MCF 10A (cell line): ENCODE data around the gene MAP3K2. TPM values are rescaled to one million over a fixed set of nuclear protein-coding genes. Genes with fewer than 3 reads are reported as not detected.

Experiments
- BruUV-seq: library from RNA; stranded (reverse); fragments of 400-500 nt; replicated peaks from 2 replicates; lab custom pipeline; 2021; lab: Mats Ljungman, UMichigan
- CTCF ChIA-PET: fragments of 300-600 bp; sonication (Branson Sonifier 250); formaldehyde crosslinking; extraction: SDS; loops from one replicate; lab custom pipeline; 2021; ENCODE audit warnings: antibody characterized with exemption, inconsistent platforms; lab: Yijun Ruan, JAX
- POLR2A ChIA-PET: fragments of 300-600, 350-650 bp; sonication (Branson Sonifier 250); formaldehyde crosslinking; extraction: SDS; loops from one replicate; lab custom pipeline; 2020; ENCODE audit warnings: antibody characterized with exemption, inconsistent platforms; lab: Yijun Ruan, JAX
- DNase-seq: peaks from one replicate; pipeline ENCODE4 v3.0.0-alpha.2; 2018; ENCODE audit not compliant: unreplicated experiment
- H3K27ac Mint-ChIP-seq: one replicate; pipeline ENCODE4 v1.8.0; 2022; ENCODE audit warnings: mild to moderate bottlenecking, low read depth, mixed read lengths; ENCODE audit not compliant: unreplicated experiment
- H3K27me3 Mint-ChIP-seq: one replicate; pipeline ENCODE4 v1.8.0; 2022; ENCODE audit warnings: mixed read lengths; ENCODE audit not compliant: insufficient read depth, unreplicated experiment
- H3K36me3 Mint-ChIP-seq: one replicate; pipeline ENCODE4 v1.8.0; 2022; ENCODE audit warnings: mild to moderate bottlenecking, moderate library complexity, mixed read lengths; ENCODE audit not compliant: insufficient read depth, unreplicated experiment
- H3K4me1 Mint-ChIP-seq: one replicate; pipeline ENCODE4 v1.8.0; 2022; ENCODE audit warnings: mixed read lengths; ENCODE audit not compliant: insufficient read depth, unreplicated experiment
- H3K4me3 Mint-ChIP-seq: one replicate; pipeline ENCODE4 v1.8.0; 2022; ENCODE audit warnings: mild to moderate bottlenecking, moderate library complexity, mixed read lengths; ENCODE audit not compliant: unreplicated experiment
- H3K9me3 Mint-ChIP-seq: one replicate; pipeline ENCODE4 v1.8.0; 2022; ENCODE audit warnings: mixed read lengths; ENCODE audit not compliant: unreplicated experiment
- intact Hi-C: fragments of 100-400 bp; cut with micrococcal nuclease; formaldehyde crosslinking; loops from 2 replicates; pipeline ENCODE4 v1.14.1; 2022
- total RNA-seq: library from RNA; stranded (reverse); gene quantifications from 2 replicates; pipeline ENCODE4 v1.2.3, GENCODE V29; 2022
- TF ChIP-seq, protein P1 (sequence below): fragments of 200-600 bp; IDR thresholded peaks from one replicate; pipeline ENCODE4 v1.8.0; 2022; ENCODE audit warnings: antibody characterized with exemption, mild to moderate bottlenecking; ENCODE audit not compliant: unreplicated experiment

The MAP3K2 gene
- total RNA-seq, 1 experiment from 2014 or later, result 62.9 TPM

DNA sequence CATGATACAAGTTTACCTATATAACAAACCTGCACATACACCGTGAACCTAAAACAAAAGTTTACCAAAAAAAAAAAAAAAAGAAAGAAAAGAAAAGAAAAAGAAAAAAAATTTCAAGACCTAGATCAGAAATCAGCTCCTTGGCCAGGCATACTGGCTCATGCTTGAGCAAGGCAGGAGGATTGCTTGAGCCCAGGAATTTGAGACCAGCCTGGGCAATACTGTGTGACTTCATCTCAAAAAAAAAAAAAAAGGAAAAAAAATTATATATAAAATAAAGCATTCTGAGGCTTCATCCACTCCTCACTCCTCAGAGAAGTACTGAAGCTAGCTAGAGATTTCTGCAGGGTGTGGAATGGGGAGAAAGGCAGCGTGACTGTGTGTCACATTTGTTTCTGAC is 18.7 kb upstream of the MAP3K2 start:
- ChIA-PET POLR2A (interaction anchor here (1.0 kb wide), 1 partner anchor 20 kb away, joined by 3 read pairs; no protein-coding TSS in a partner anchor), CTCF (interaction anchor here (0.6 to 0.7 kb wide), 4 partner anchors 9 to 122 kb away, joined by 3 to 4 read pairs (median 3); no protein-coding TSS in a partner anchor)
- no TSS peak for BruUV-seq
- Mint-ChIP-seq H3K27ac (no peak overlapping the region), H3K36me3 (no peaks in the 10 kb centered on the region), H3K27me3 (no peaks in the 10 kb centered on the region), H3K4me1 (peaks cover 27% of the 10 kb centered on the region), H3K9me3 (no peaks in the 10 kb centered on the region), H3K4me3 (no peak overlapping the region)
- intact Hi-C loops, result no loop called here
- TF ChIP-seq, protein P1, sequence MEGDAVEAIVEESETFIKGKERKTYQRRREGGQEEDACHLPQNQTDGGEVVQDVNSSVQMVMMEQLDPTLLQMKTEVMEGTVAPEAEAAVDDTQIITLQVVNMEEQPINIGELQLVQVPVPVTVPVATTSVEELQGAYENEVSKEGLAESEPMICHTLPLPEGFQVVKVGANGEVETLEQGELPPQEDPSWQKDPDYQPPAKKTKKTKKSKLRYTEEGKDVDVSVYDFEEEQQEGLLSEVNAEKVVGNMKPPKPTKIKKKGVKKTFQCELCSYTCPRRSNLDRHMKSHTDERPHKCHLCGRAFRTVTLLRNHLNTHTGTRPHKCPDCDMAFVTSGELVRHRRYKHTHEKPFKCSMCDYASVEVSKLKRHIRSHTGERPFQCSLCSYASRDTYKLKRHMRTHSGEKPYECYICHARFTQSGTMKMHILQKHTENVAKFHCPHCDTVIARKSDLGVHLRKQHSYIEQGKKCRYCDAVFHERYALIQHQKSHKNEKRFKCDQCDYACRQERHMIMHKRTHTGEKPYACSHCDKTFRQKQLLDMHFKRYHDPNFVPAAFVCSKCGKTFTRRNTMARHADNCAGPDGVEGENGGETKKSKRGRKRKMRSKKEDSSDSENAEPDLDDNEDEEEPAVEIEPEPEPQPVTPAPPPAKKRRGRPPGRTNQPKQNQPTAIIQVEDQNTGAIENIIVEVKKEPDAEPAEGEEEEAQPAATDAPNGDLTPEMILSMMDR, result no peak
- DNase-seq, result no peak

DNA sequence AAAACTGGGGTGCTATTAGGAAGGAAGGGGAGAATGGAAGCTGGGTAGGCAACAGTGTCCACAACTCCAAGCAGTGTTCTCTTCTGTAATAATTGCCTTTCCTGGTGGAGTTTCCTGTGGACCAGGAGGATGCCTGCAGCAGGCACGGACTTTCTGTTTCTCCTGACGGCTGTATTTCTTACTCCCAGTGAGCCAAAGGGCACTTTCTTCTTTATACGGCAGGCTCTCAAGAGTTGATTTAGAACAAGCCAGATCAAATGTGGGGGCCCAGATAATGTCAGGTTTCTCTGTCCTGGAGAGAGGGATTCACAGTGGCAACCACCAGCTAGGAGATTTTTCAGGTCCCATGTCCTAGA is 17.5 kb upstream of the MAP3K2 start:
- no peak overlapping the region for H3K27ac Mint-ChIP-seq
- CTCF ChIA-PET, result interaction anchor here (1.1 kb wide), 1 partner anchor 8 kb away, joined by 4 read pairs; no protein-coding TSS in a partner anchor

DNA sequence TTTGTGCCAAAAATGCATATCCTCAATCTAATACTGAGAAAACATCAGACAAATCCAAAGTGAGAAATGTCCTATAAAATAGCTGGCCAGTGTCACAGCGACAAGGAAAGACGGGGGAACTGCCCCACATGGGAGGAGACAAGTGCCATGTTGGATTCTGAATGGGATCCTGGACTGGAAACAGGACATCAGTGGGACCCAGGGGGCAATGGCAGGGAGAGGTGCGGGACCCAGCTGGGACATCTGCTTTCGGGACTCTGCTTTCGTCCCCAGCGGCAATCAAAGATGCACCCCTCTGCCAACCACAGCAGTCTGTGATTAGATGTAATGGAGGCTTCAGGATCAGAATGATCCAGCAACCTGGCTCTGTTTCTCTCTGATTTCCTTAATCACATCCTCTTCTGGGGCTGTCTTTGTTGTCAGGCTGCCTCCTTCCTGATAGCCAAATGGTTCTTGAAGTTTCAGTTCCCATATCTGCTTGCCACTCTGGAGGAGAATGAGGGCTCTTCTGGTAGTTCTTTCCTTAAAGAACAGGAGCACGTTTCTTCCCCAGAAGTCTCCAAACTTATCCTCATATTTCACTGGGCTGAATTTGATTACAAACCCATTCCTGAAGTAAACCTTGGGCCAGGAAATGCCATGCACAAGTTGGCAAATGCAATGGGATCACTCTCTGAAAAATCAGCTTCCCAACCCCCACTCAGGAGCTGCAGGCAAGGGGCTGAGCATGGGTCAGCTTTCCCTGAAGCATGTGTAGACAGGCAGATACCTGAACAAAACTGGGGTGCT is 16.9 kb upstream of the MAP3K2 start:
- Mint-ChIP-seq H3K36me3 (no peaks in the 10 kb centered on the region), H3K4me3 (no peak overlapping the region), H3K9me3 (no peaks in the 10 kb centered on the region), H3K27me3 (no peaks in the 10 kb centered on the region), H3K27ac (no peak overlapping the region), H3K4me1 (peaks cover 32% of the 10 kb centered on the region)
- POLR2A ChIA-PET, result interaction anchor here (0.8 to 7.0 kb wide), 3 partner anchors 9 to 16 kb away, joined by 3 to 57 read pairs (median 3); no protein-coding TSS in a partner anchor
- intact Hi-C loops, result no loop called here
- no peak for DNase-seq
- no TSS peak for BruUV-seq
- TF ChIP-seq, protein P1, result no peak
- CTCF ChIA-PET, result interaction anchor here (1.0 to 1.1 kb wide), 2 partner anchors 9 to 207 kb away, joined by 3 to 4 read pairs; no protein-coding TSS in a partner anchor

More for the DNA sequence above, 17.5 kb upstream of the MAP3K2 start:
- TF ChIP-seq, protein P1, result no peak
- no TSS peak for BruUV-seq
- Mint-ChIP-seq H3K4me3 (no peak overlapping the region), H3K36me3 (no peaks in the 10 kb centered on the region), H3K9me3 (no peaks in the 10 kb centered on the region), H3K4me1 (peaks cover 32% of the 10 kb centered on the region), H3K27me3 (no peaks in the 10 kb centered on the region)
- no peak for DNase-seq
- POLR2A ChIA-PET, result interaction anchor here (0.8 to 7.0 kb wide), 2 partner anchors 8 to 15 kb away, joined by 3 to 57 read pairs; no protein-coding TSS in a partner anchor
- intact Hi-C loops, result no loop called here

DNA sequence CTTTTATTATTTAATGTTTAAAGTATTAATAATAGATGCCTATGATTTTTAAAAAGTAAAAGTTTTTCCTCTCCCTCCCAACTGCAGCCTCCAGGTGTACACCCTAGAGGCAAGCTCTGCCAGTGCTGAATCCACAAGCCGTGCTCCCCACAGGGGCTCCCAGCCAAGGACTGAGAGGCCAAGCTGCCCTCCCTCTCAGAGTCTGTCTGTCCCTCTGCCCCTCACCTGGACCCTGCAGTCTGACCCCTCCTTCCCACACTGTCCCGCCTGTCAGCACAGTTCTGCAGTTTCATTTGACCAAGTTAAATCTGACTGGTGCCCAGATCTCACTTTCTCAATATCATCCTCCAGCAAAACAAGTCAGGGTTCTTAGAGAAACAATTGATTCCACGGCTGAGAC is 15.7 kb upstream of the MAP3K2 start:
- Mint-ChIP-seq H3K9me3 (no peaks in the 10 kb centered on the region), H3K27ac (no peak overlapping the region), H3K4me1 (peaks cover 41% of the 10 kb centered on the region), H3K4me3 (no peak overlapping the region), H3K36me3 (peaks cover 1% of the 10 kb centered on the region), H3K27me3 (no peaks in the 10 kb centered on the region)
- intact Hi-C loops, result no loop called here
- DNase-seq, result no peak
- ChIA-PET CTCF (interaction anchor here (1.0 kb wide), 1 partner anchor 206 kb away, joined by 3 read pairs; no protein-coding TSS in a partner anchor), POLR2A (interaction anchor here (0.7 to 7.0 kb wide), 2 partner anchors 10 to 104 kb away, joined by 3 to 57 read pairs; no protein-coding TSS in a partner anchor)
- TF ChIP-seq, protein P1, result no peak
- BruUV-seq, result no TSS peak
